GM12878 (cell line): ENCODE results near the gene RAD51B. TPM values are rescaled to one million over a fixed set of nuclear protein-coding genes. Genes with fewer than 3 reads are reported as not detected.

ENCODE experiments used
- ATAC-seq: fragments of 200-7000 bp; cut with Tn5 transposase; 3 replicates; pipeline ENCODE4 v1.9.1; 2020; ENCODE audit warnings: mild to moderate bottlenecking, moderate library complexity
- BruUV-seq: library from RNA; stranded (reverse); fragments of 400-500 nt; replicated peaks from 2 replicates; lab custom pipeline; 2021; lab: Mats Ljungman, UMichigan
- CTCF ChIA-PET: fragments of 300-600 bp; sonication (Branson Sonifier 250); formaldehyde crosslinking; extraction: SDS; loops from one replicate; lab custom pipeline; 2021; ENCODE audit warnings: inconsistent platforms; lab: Yijun Ruan, JAX
- POLR2A ChIA-PET: fragments of 350-600 bp; formaldehyde crosslinking; extraction: SDS; loops from one replicate; lab custom pipeline; 2021; ENCODE audit warnings: inconsistent platforms; lab: Charles Lee
- RAD21 ChIA-PET: fragments of 300-600 bp; sonication (Branson Sonifier 250); formaldehyde crosslinking; loops from one replicate; lab custom pipeline; 2023; ENCODE audit warnings: antibody characterized with exemption; ENCODE audit not compliant: unreplicated experiment; lab: Charles Lee
- SMC1A ChIA-PET: fragments of 300-600 bp; sonication (Branson Sonifier 250); formaldehyde crosslinking; loops from one replicate; lab custom pipeline; 2023; ENCODE audit not compliant: unreplicated experiment, uncharacterized antibody; lab: Charles Lee
- DNase-seq: peaks from one replicate; pipeline ENCODE4 v3.0.0-alpha.2; 2011; ENCODE audit warnings: low read depth, low spot score
- FAIRE-seq: peaks from 3 replicates; lab custom pipeline; 2011; peaks lifted over from hg19 to GRCh38; lab: Jason Lieb, UNC
- H2AFZ ChIP-seq: 2 replicates; pipeline ENCODE4 v1.6.0; 2011; ENCODE audit warnings: low read depth, low read length, control low read depth; ENCODE audit not compliant: control insufficient read depth
- H3K27ac ChIP-seq: 2 replicates; pipeline ENCODE4 v1.5.1; 2011; ENCODE audit warnings: control low read depth; ENCODE audit not compliant: control insufficient read depth, insufficient read depth
- H3K27me3 ChIP-seq, 2 experiments: replicated peaks in 1 of 2; 2 replicates each; pipeline versions ENCODE4 v1.6.0 to v1.6.1; 2011; ENCODE audit warnings: low read length in 1 of 2; ENCODE audit not compliant: control insufficient read depth in 2 of 2, insufficient read depth in 2 of 2
- H3K36me3 ChIP-seq, 2 experiments: 2 replicates each; pipeline ENCODE4 v1.5.1; 2011; ENCODE audit warnings: low read length in 1 of 2; ENCODE audit not compliant: control insufficient read depth in 2 of 2, insufficient read depth in 2 of 2
- H3K4me1 ChIP-seq: 2 replicates; pipeline ENCODE4 v1.6.1; 2011; ENCODE audit warnings: mild to moderate bottlenecking, low read length, moderate library complexity, mixed read lengths; ENCODE audit not compliant: control insufficient read depth, insufficient read depth
- H3K4me2 ChIP-seq: 2 replicates; pipeline ENCODE4 v1.6.0; 2011; ENCODE audit warnings: control low read depth; ENCODE audit not compliant: control insufficient read depth, insufficient read depth
- H3K4me3 ChIP-seq: fragments of 200-600 bp; sonication (generic); 2 replicates; pipeline ENCODE4 v1.5.1; 2016
- H3K79me2 ChIP-seq: 2 replicates; pipeline ENCODE4 v1.6.0; 2011; ENCODE audit warnings: low read length; ENCODE audit not compliant: control insufficient read depth, insufficient read depth
- H3K9ac ChIP-seq: 2 replicates; pipeline ENCODE4 v1.8.0; 2011; ENCODE audit warnings: low read length, control low read depth, mixed read lengths; ENCODE audit not compliant: control insufficient read depth, insufficient read depth
- H3K9me3 ChIP-seq: replicated peaks from 3 replicates; pipeline ENCODE4 v1.5.1; 2011; ENCODE audit warnings: mild to moderate bottlenecking, low read length; ENCODE audit not compliant: control insufficient read depth, insufficient read depth
- H4K20me1 ChIP-seq: 2 replicates; pipeline ENCODE4 v1.6.0; 2011; ENCODE audit not compliant: control insufficient read depth, insufficient read depth
- BMI1 ChIP-seq: fragments of 450-650 bp; IDR thresholded peaks from 2 replicates; pipeline ENCODE4 v1.6.1; 2016; ENCODE audit warnings: mild to moderate bottlenecking, moderate library complexity, borderline replicate concordance
- EZH2 ChIP-seq: IDR thresholded peaks from 2 replicates; pipeline ENCODE4 v1.6.1; 2012; ENCODE audit warnings: low read depth, mild to moderate bottlenecking, control low read depth, inconsistent platforms, low read length, borderline replicate concordance; ENCODE audit not compliant: control insufficient read depth
- FOS ChIP-seq: IDR thresholded peaks from 3 replicates; pipeline ENCODE4 v1.6.1; 2011; ENCODE audit warnings: borderline replicate concordance; ENCODE audit not compliant: insufficient read length; ENCODE audit errors: extremely low read depth
- KAT2A ChIP-seq: conservative IDR thresholded peaks from 2 replicates; pipeline ENCODE4 v1.6.1; 2011; ENCODE audit warnings: low read depth, low read length; ENCODE audit not compliant: control insufficient read depth
- MYB ChIP-seq: fragments of 150-350 bp; IDR thresholded peaks from 2 replicates; pipeline ENCODE4 v1.6.1; 2014; ENCODE audit warnings: mild to moderate bottlenecking, low read depth, low read length, borderline replicate concordance
- NFIC ChIP-seq: IDR thresholded peaks from 2 replicates; pipeline ENCODE4 v1.6.1; 2012; ENCODE audit warnings: low read depth, mild to moderate bottlenecking, inconsistent platforms, low read length, moderate library complexity
- NR2C2 ChIP-seq: IDR thresholded peaks from 2 replicates; pipeline ENCODE4 v1.6.1; 2011; ENCODE audit warnings: borderline replicate concordance, low read depth; ENCODE audit not compliant: control insufficient read depth, insufficient read length
- PAX8 ChIP-seq: fragments of 450-650 bp; IDR thresholded peaks from 2 replicates; pipeline ENCODE4 v1.6.1; 2017; ENCODE audit warnings: mild to moderate bottlenecking, moderate library complexity
- PBX3 ChIP-seq: IDR thresholded peaks from 2 replicates; pipeline ENCODE4 v1.6.1; 2011; ENCODE audit warnings: mild to moderate bottlenecking, low read depth, low read length, moderate library complexity; ENCODE audit not compliant: insufficient replicate concordance
- RB1 ChIP-seq: fragments of 450-650 bp; formaldehyde crosslinking; IDR thresholded peaks from 2 replicates; pipeline ENCODE4 v1.6.1; 2017; ENCODE audit warnings: mild to moderate bottlenecking, borderline replicate concordance
- TCF7 ChIP-seq: IDR thresholded peaks from 2 replicates; pipeline ENCODE4 v1.6.1; 2014; ENCODE audit warnings: antibody characterized with exemption, borderline replicate concordance
- ZNF622 ChIP-seq: fragments of 450-650 bp; IDR thresholded peaks from 2 replicates; pipeline ENCODE4 v1.6.1; 2017; ENCODE audit warnings: mild to moderate bottlenecking, inconsistent platforms
- WGBS: methylation state at CpG from one replicate; pipeline ENCODE4 v1.1.6; 2016; ENCODE audit warnings: low lambda C conversion rate; ENCODE audit not compliant: insufficient replicate concordance, insufficient coverage; ENCODE audit errors: missing lambda C conversion rate; 5-methylcytosine and 5-hydroxymethylcytosine counted together
- in situ Hi-C: fragments of 300-500 bp; cut with MboI; formaldehyde crosslinking; loops from 9 replicates; pipeline ENCODE4 v1.14.3; 2018; ENCODE audit warnings: mixed read lengths
- intact Hi-C: fragments of 100-400 bp; cut with micrococcal nuclease; formaldehyde crosslinking; loops from one replicate; pipeline ENCODE4 v1.14.2; 2022; ENCODE audit not compliant: unreplicated experiment
- polyA plus RNA-seq, 11 experiments: library from polyadenylated mRNA; depleted of rRNA in 4 of 11; unstranded in 6 of 11; stranded (reverse) in 5 of 11; fragments of >200 nt; fragmentation: Nextera tagmentation in 4 of 11; fragmentation: Illumina TruSeq in 1 of 11; extraction: Ambion mirVana in 4 of 11; extraction: Trizol in 1 of 11; gene quantifications; 1 replicate in 1 of 11; 2 replicates in 10 of 11; pipeline versions ENCODE4 v1.2.1 to v1.2.3, GENCODE V29; 2011 to 2016; ENCODE audit warnings: inconsistent platforms in 2 of 11, missing spikeins in 2 of 11, low read depth in 1 of 11
- total RNA-seq, 4 experiments: library from RNA; depleted of rRNA in 3 of 4; stranded (reverse); fragments of >200 nt in 3 of 4; fragmentation: Illumina TruSeq in 1 of 4; extraction: Trizol in 1 of 4; gene quantifications; 2 replicates each; pipeline versions ENCODE4 v1.2.1 to v1.2.3, GENCODE V29; 2013 to 2021
- TF ChIP-seq, protein P1 (sequence below): fragments of 450-650 bp; IDR thresholded peaks from 2 replicates; pipeline ENCODE4 v1.6.1; 2016; ENCODE audit warnings: mild to moderate bottlenecking, moderate library complexity, borderline replicate concordance
- TF ChIP-seq, protein P2 (sequence below), 3 experiments: IDR thresholded peaks in 2 of 3; conservative IDR thresholded peaks in 1 of 3; 2 replicates each; pipeline ENCODE4 v1.5.1; 2011; ENCODE audit warnings: low read depth in 3 of 3, low read length in 3 of 3, mild to moderate bottlenecking in 3 of 3, control low read depth in 2 of 3, moderate library complexity in 2 of 3, inconsistent platforms in 1 of 3, mixed read lengths in 1 of 3; ENCODE audit not compliant: control insufficient read depth in 2 of 3, insufficient read depth in 1 of 3; ENCODE audit errors: extremely low read depth in 1 of 3
- TF ChIP-seq, protein P3 (sequence below): IDR thresholded peaks from 2 replicates; pipeline ENCODE4 v1.6.1; 2011; ENCODE audit warnings: low read depth, low read length, improper control_type of control experiment, borderline replicate concordance

The RAD51B gene
- total and polyA plus RNA-seq, 10 of the 15 experiments (the other 5 are each of a cell fraction or from before 2014, with no cell fraction given), result 9.8 to 26.8 (median 21.3) TPM

- POLR2A ChIA-PET, result interaction anchor here (1.6 kb wide), 1 partner anchor 9 kb away, joined by 5 read pairs; no protein-coding TSS in a partner anchor
- Histone ChIP-seq H3K9me3 (no peaks in the 10 kb centered on the region; the same call in 2 of the 3 replicates), H3K27ac (peak overlapping the region; percentile 49), H3K4me1 (peaks cover 21% of the 10 kb centered on the region), H3K4me3 (0 out of 2 replicates have a peak overlapping the region, but pooled peaks have one; percentile 28), H3K36me3 (no peaks in the 10 kb centered on the region), H3K79me2 (no peaks in the 10 kb centered on the region), H2AFZ (peak overlapping the region; percentile 19), H4K20me1 (no peaks in the 10 kb centered on the region), H3K4me2 (peak overlapping the region; percentile 67), H3K9ac (no peak overlapping the region), H3K27me3 (no peaks in the 10 kb centered on the region)
- FAIRE-seq, result peak; percentile 70
- CTCF ChIA-PET, result interaction anchor here (1.3 to 1.7 kb wide), 4 partner anchors 9 to 26 kb away, joined by 3 to 4 read pairs (median 4); no protein-coding TSS in a partner anchor
- peak; percentile 93 for ATAC-seq
- WGBS, result 69% methylated on average over 5 of the region's 5 CpGs
- SMC1A ChIA-PET, result interaction anchor here (0.8 to 3.1 kb wide), 6 partner anchors 10 to 219 kb away, joined by 3 to 9 read pairs (median 6); no protein-coding TSS in a partner anchor
- intact Hi-C loops (loop anchor here (2.0 kb wide), 2 partner anchors 28 to 50 kb away; no protein-coding TSS in a partner anchor), in situ Hi-C loops (no loop called here)
- DNase-seq, result peak; percentile 78
- BruUV-seq, result no TSS peak
- RAD21 ChIA-PET, result no interaction called here
- TF ChIP-seq PBX3, result no peak
- no peak for TF ChIP-seq ZNF622
- no peak for TF ChIP-seq KAT2A
- no peak for TF ChIP-seq EZH2
- no peak for TF ChIP-seq BMI1
- TF ChIP-seq TCF7, result no peak
- no peak for TF ChIP-seq NR2C2
- TF ChIP-seq, protein P1, sequence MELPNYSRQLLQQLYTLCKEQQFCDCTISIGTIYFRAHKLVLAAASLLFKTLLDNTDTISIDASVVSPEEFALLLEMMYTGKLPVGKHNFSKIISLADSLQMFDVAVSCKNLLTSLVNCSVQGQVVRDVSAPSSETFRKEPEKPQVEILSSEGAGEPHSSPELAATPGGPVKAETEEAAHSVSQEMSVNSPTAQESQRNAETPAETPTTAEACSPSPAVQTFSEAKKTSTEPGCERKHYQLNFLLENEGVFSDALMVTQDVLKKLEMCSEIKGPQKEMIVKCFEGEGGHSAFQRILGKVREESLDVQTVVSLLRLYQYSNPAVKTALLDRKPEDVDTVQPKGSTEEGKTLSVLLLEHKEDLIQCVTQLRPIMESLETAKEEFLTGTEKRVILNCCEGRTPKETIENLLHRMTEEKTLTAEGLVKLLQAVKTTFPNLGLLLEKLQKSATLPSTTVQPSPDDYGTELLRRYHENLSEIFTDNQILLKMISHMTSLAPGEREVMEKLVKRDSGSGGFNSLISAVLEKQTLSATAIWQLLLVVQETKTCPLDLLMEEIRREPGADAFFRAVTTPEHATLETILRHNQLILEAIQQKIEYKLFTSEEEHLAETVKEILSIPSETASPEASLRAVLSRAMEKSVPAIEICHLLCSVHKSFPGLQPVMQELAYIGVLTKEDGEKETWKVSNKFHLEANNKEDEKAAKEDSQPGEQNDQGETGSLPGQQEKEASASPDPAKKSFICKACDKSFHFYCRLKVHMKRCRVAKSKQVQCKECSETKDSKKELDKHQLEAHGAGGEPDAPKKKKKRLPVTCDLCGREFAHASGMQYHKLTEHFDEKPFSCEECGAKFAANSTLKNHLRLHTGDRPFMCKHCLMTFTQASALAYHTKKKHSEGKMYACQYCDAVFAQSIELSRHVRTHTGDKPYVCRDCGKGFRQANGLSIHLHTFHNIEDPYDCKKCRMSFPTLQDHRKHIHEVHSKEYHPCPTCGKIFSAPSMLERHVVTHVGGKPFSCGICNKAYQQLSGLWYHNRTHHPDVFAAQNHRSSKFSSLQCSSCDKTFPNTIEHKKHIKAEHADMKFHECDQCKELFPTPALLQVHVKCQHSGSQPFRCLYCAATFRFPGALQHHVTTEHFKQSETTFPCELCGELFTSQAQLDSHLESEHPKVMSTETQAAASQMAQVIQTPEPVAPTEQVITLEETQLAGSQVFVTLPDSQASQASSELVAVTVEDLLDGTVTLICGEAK, result no peak
- TF ChIP-seq FOS, result no peak
- TF ChIP-seq NFIC, result peak; percentile 57; the same call in 1 of the 2 replicates
- TF ChIP-seq, protein P2, sequence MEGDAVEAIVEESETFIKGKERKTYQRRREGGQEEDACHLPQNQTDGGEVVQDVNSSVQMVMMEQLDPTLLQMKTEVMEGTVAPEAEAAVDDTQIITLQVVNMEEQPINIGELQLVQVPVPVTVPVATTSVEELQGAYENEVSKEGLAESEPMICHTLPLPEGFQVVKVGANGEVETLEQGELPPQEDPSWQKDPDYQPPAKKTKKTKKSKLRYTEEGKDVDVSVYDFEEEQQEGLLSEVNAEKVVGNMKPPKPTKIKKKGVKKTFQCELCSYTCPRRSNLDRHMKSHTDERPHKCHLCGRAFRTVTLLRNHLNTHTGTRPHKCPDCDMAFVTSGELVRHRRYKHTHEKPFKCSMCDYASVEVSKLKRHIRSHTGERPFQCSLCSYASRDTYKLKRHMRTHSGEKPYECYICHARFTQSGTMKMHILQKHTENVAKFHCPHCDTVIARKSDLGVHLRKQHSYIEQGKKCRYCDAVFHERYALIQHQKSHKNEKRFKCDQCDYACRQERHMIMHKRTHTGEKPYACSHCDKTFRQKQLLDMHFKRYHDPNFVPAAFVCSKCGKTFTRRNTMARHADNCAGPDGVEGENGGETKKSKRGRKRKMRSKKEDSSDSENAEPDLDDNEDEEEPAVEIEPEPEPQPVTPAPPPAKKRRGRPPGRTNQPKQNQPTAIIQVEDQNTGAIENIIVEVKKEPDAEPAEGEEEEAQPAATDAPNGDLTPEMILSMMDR (IDR thresholded peaks at IDR 0.05 in 2 of 3, conservative IDR thresholded peaks at IDR 0.05 in 1 of 3; ENCODE audit: control insufficient read depth in 2 of 3, extremely low read depth in 1 of 3, insufficient read depth in 1 of 3, low read depth in 3 of 3, low read length in 3 of 3), result no peak
- TF ChIP-seq, protein P3, sequence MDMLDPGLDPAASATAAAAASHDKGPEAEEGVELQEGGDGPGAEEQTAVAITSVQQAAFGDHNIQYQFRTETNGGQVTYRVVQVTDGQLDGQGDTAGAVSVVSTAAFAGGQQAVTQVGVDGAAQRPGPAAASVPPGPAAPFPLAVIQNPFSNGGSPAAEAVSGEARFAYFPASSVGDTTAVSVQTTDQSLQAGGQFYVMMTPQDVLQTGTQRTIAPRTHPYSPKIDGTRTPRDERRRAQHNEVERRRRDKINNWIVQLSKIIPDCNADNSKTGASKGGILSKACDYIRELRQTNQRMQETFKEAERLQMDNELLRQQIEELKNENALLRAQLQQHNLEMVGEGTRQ, result no peak
- TF ChIP-seq PAX8, result no peak
- no peak for TF ChIP-seq RB1
- TF ChIP-seq MYB, result no peak
Measured at GRCh38 chr14:68182492-68182891, 362.9 kb downstream of the RAD51B start.
